ENCODE data around the gene MYL12A.

The MYL12A gene

GRCh38 chr18:3245185-3245564, 2.4 kb upstream of the MYL12A start:
- Histone ChIP-seq H3K4me3 (ENCODE audit: severe bottlenecking) (peak overlapping the region; percentile 93), H3K36me3 (ENCODE audit: low read depth) (peaks cover 26% of the 10 kb centered on the region), H3K27ac (ENCODE audit: poor library complexity, severe bottlenecking) (no peak overlapping the region), H3K4me1 (ENCODE audit: insufficient read depth, poor library complexity, severe bottlenecking) (peaks cover 19% of the 10 kb centered on the region), H3K9me3 (ENCODE audit: severe bottlenecking) (no peaks in the 10 kb centered on the region), H3K27me3 (ENCODE audit: insufficient read depth, poor library complexity, severe bottlenecking) (no peaks in the 10 kb centered on the region)
- TF ChIP-seq CTCF (IDR thresholded peaks at IDR 0.05; ENCODE audit: poor library complexity, severe bottlenecking) = no peak
- DNase-seq (ENCODE audit: low spot score) (no peak), ATAC-seq (ENCODE audit: low read depth) (no peak)

- H3K4me1 ChIP-seq (ENCODE audit: insufficient read depth, poor library complexity, severe bottlenecking) = peaks cover 27% of the 10 kb centered on the region
- H3K36me3 ChIP-seq (ENCODE audit: low read depth) = peaks cover 31% of the 10 kb centered on the region
- peak overlapping the region; percentile 93 for H3K4me3 ChIP-seq (ENCODE audit: severe bottlenecking)
- peak; percentile 62 for ATAC-seq (ENCODE audit: low read depth)
- TF ChIP-seq CTCF (IDR thresholded peaks at IDR 0.05; ENCODE audit: poor library complexity, severe bottlenecking) = peak; percentile 96
- no peaks in the 10 kb centered on the region for H3K9me3 ChIP-seq (ENCODE audit: severe bottlenecking)
- peak overlapping the region; percentile 89 for H3K27ac ChIP-seq (ENCODE audit: poor library complexity, severe bottlenecking)
- no peaks in the 10 kb centered on the region for H3K27me3 ChIP-seq (ENCODE audit: insufficient read depth, poor library complexity, severe bottlenecking)
- DNase-seq (ENCODE audit: low spot score) = peak; percentile 84
These were observed 1.6 kb upstream of the MYL12A start for GRCh38 chr18:3245853-3246634.

GRCh38 chr18:3246635-3247239, 864 bp upstream of the MYL12A start:
- no peak for ATAC-seq (ENCODE audit: low read depth)
- no peak for TF ChIP-seq CTCF (IDR thresholded peaks at IDR 0.05; ENCODE audit: poor library complexity, severe bottlenecking)

GRCh38 chr18:3248062-3248657, 559 bp downstream of the MYL12A start:
- Histone ChIP-seq H3K9me3 (ENCODE audit: severe bottlenecking) (no peaks in the 10 kb centered on the region), H3K4me3 (ENCODE audit: severe bottlenecking) (peak overlapping the region; percentile 93), H3K27ac (ENCODE audit: poor library complexity, severe bottlenecking) (peak overlapping the region; percentile 89), H3K36me3 (ENCODE audit: low read depth) (peaks cover 49% of the 10 kb centered on the region), H3K27me3 (ENCODE audit: insufficient read depth, poor library complexity, severe bottlenecking) (no peaks in the 10 kb centered on the region), H3K4me1 (ENCODE audit: insufficient read depth, poor library complexity, severe bottlenecking) (peaks cover 41% of the 10 kb centered on the region)
- no peak for ATAC-seq (ENCODE audit: low read depth)
- DNase-seq (ENCODE audit: low spot score) = no peak
- no peak for TF ChIP-seq CTCF (IDR thresholded peaks at IDR 0.05; ENCODE audit: poor library complexity, severe bottlenecking)

More at GRCh38 chr18:3246635-3247239, 864 bp upstream of the MYL12A start:
- DNase-seq (ENCODE audit: low spot score) = no peak
- Histone ChIP-seq H3K27me3 (ENCODE audit: insufficient read depth, poor library complexity, severe bottlenecking) (no peaks in the 10 kb centered on the region), H3K36me3 (ENCODE audit: low read depth) (peaks cover 37% of the 10 kb centered on the region), H3K27ac (ENCODE audit: poor library complexity, severe bottlenecking) (peak overlapping the region; percentile 89), H3K4me3 (ENCODE audit: severe bottlenecking) (peak overlapping the region; percentile 93), H3K4me1 (ENCODE audit: insufficient read depth, poor library complexity, severe bottlenecking) (peaks cover 34% of the 10 kb centered on the region), H3K9me3 (ENCODE audit: severe bottlenecking) (no peaks in the 10 kb centered on the region)
